ENCODE data around the gene ANKRD13D.

DNA sequence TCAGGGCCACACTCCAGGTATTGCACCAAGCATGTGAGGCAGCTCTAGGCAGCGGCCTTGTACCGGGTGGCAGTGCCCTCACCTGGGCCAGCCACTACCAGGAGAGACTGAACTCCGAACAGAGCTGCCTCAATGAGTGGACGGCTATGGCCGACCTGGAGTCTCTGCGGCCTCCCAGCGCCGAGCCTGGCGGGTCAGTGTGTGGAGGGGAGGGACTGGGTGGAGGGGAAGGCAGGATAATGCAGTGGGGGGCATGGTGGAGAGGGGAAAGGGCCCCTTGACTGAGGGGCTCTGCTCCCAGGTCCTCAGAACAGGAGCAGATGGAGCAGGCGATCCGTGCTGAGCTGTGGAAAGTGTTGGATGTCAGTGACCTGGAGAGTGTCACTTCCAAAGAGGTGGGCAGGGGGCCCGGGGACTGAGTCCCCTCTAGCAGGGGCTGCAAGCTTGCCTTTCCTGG lies 18.5 kb downstream of the ANKRD13D start:
- TF ChIP-seq, protein P1, sequence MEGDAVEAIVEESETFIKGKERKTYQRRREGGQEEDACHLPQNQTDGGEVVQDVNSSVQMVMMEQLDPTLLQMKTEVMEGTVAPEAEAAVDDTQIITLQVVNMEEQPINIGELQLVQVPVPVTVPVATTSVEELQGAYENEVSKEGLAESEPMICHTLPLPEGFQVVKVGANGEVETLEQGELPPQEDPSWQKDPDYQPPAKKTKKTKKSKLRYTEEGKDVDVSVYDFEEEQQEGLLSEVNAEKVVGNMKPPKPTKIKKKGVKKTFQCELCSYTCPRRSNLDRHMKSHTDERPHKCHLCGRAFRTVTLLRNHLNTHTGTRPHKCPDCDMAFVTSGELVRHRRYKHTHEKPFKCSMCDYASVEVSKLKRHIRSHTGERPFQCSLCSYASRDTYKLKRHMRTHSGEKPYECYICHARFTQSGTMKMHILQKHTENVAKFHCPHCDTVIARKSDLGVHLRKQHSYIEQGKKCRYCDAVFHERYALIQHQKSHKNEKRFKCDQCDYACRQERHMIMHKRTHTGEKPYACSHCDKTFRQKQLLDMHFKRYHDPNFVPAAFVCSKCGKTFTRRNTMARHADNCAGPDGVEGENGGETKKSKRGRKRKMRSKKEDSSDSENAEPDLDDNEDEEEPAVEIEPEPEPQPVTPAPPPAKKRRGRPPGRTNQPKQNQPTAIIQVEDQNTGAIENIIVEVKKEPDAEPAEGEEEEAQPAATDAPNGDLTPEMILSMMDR (IDR thresholded peaks at IDR 0.05), result no peak
- TF ChIP-seq POLR2A (IDR thresholded peaks at IDR 0.05), result no peak

Measured in tibial nerve (tissue), 3 donors.